Measurements from ENCODE around the gene LRRC37A2.
"Not testable (repeated sequence)": the region's sequence is repeated elsewhere in the genome, so short reads cannot be mapped to it uniquely, and the experiment has no call there.

GRCh38 chr17:46571796-46572195 lies 59.5 kb downstream of the LRRC37A2 start:
- not testable (repeated sequence) for TF ChIP-seq EZH2 (IDR thresholded peaks at IDR 0.05; ENCODE audit: borderline replicate concordance, low read depth, low read length, severe bottlenecking); CTCF (IDR thresholded peaks at IDR 0.05; ENCODE audit: borderline replicate concordance, extremely low read depth, low read length, poor library complexity, severe bottlenecking)

All from DND-41 (cell line).